ENCODE results near the gene GABPA.

GABPA gene

DNA sequence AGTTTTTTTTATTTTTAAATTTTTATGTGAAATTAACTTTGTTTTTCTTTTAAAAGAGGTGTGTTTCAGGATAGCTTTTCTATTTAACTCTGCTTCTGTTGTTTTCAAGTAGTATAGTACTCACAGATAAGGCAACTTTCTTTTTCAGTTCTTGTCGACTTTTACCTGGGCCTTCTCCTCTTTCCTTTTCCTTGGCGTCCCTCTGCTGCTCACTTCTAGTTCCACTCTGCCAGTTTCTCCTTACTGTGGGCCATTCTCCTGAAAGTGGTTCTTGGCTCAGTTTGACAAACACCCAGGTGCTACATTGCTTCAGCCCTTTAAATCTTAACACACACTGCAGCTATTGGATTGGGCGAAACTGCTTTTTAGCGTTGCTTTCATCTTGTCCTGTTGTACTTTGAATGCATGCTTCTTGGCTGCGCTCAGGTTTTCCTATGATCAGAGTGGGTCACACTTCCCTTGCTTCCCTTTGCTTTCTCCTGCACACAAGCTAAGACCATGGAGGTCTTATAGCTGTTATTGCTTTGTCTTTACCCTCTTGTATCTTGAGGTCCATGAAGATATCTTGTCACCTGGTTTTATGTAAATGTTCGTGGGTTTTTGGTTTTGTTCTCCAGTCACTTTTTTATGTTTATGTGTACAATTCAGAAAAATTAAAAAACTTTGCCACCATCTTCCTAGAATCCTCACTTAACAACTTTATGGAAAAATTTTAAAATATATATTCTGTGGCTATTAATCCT is 21.6 kb downstream of the GABPA start:
- Histone ChIP-seq H2BK5ac (ENCODE audit: low read length) (no peak overlapping the region), H3K9ac (ENCODE audit: low read depth, low read length, poor library complexity) (no peak overlapping the region), H3K79me1 (ENCODE audit: low read depth, low read length) (no peaks in the 10 kb centered on the region), H3K4me1 (ENCODE audit: control insufficient read depth in 2 of 2, insufficient read depth in 1 of 2, low read depth in 1 of 2, low read length in 2 of 2) (no peaks in the 10 kb centered on the region), H3K9me3 (replicated peaks in 1 of 2; ENCODE audit: control insufficient read depth in 2 of 2, insufficient read depth in 1 of 2, low read depth in 1 of 2, low read length in 2 of 2) (no peaks in the 10 kb centered on the region), H3K4me2 (ENCODE audit: insufficient read depth, low read length, poor library complexity, severe bottlenecking) (no peak overlapping the region), H2AFZ (ENCODE audit: low read length) (no peak overlapping the region), H3K36me3 (replicated peaks in 1 of 2; ENCODE audit: control insufficient read depth in 2 of 2, insufficient read depth in 2 of 2, low read length in 2 of 2) (peaks cover 10 to 92% of the 10 kb centered on the region in 2 donors), H2BK120ac (ENCODE audit: low read depth, low read length) (no peak overlapping the region), H3K18ac (ENCODE audit: low read length) (no peak overlapping the region), H3K27ac (replicated peaks; ENCODE audit: low read length) (no peak overlapping the region), H2AK5ac (ENCODE audit: low read depth, low read length) (no peak overlapping the region), H3K14ac (ENCODE audit: low read length) (no peak overlapping the region), H2BK15ac (ENCODE audit: low read length) (no peak overlapping the region), H2BK12ac (ENCODE audit: low read length) (no peak overlapping the region), H4K91ac (ENCODE audit: low read depth, low read length, poor library complexity) (no peak overlapping the region), H3K27me3 (ENCODE audit: control insufficient read depth in 3 of 3, insufficient read depth in 3 of 3, low read depth in 1 of 3, low read length in 3 of 3) (no peaks in the 10 kb centered on the region), H3K4me3 (ENCODE audit: low read length in 2 of 2) (no peak overlapping the region), H4K8ac (ENCODE audit: low read depth, low read length) (no peak overlapping the region), H3K23ac (ENCODE audit: low read depth, low read length, poor library complexity) (no peak overlapping the region), H3K4ac (ENCODE audit: low read length) (no peak overlapping the region)
- no CpG with 5 or more reads among the region's 6 CpGs for WGBS, 2 donors (ENCODE audit: extremely low coverage in 2 of 2, insufficient read length in 2 of 2, insufficient replicate concordance in 1 of 2)
- DNase-seq (ENCODE audit: low spot score), result no peak

DNA sequence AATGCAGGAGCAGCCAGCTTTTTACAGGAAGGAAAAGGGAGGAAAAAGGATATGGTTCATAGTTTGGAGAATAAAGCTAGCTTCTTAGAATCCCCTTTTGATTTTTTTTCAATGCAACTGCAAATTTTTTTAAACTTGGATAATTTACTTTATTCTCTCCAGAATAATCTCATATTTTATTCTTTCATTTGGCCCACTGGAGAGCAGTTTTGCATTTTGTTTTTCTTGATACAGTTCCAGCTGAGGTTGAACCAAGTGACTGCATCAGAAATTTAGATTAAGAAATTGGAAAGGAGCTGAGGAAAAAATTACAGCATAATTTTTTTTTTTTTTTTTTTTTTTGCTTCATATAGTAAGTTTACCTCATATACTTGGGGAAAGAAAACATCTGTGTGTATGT is 22.8 kb downstream of the GABPA start:
- Histone ChIP-seq H2BK15ac (ENCODE audit: low read length) (no peak overlapping the region), H3K27me3 (ENCODE audit: control insufficient read depth in 3 of 3, insufficient read depth in 3 of 3, low read depth in 1 of 3, low read length in 3 of 3) (no peaks in the 10 kb centered on the region), H3K9ac (ENCODE audit: low read depth, low read length, poor library complexity) (no peak overlapping the region), H3K4me3 (ENCODE audit: low read length in 2 of 2) (no peak overlapping the region), H3K23ac (ENCODE audit: low read depth, low read length, poor library complexity) (no peak overlapping the region), H2BK5ac (ENCODE audit: low read length) (no peak overlapping the region), H3K4ac (ENCODE audit: low read length) (no peak overlapping the region), H3K79me1 (ENCODE audit: low read depth, low read length) (no peaks in the 10 kb centered on the region), H2BK12ac (ENCODE audit: low read length) (no peak overlapping the region), H3K4me2 (ENCODE audit: insufficient read depth, low read length, poor library complexity, severe bottlenecking) (no peak overlapping the region), H3K4me1 (ENCODE audit: control insufficient read depth in 2 of 2, insufficient read depth in 1 of 2, low read depth in 1 of 2, low read length in 2 of 2) (no peaks in the 10 kb centered on the region), H2AK5ac (ENCODE audit: low read depth, low read length) (no peak overlapping the region), H3K9me3 (replicated peaks in 1 of 2; ENCODE audit: control insufficient read depth in 2 of 2, insufficient read depth in 1 of 2, low read depth in 1 of 2, low read length in 2 of 2) (no peaks in the 10 kb centered on the region), H4K8ac (ENCODE audit: low read depth, low read length) (no peak overlapping the region), H2BK120ac (ENCODE audit: low read depth, low read length) (no peak overlapping the region), H2AFZ (ENCODE audit: low read length) (no peak overlapping the region), H3K14ac (ENCODE audit: low read length) (no peak overlapping the region), H3K18ac (ENCODE audit: low read length) (no peak overlapping the region), H3K27ac (replicated peaks; ENCODE audit: low read length) (no peak overlapping the region), H3K36me3 (replicated peaks in 1 of 2; ENCODE audit: control insufficient read depth in 2 of 2, insufficient read depth in 2 of 2, low read length in 2 of 2) (peaks cover 10 to 94% of the 10 kb centered on the region in 2 donors), H4K91ac (ENCODE audit: low read depth, low read length, poor library complexity) (no peak overlapping the region)
- DNase-seq (ENCODE audit: low spot score), result no peak

DNA sequence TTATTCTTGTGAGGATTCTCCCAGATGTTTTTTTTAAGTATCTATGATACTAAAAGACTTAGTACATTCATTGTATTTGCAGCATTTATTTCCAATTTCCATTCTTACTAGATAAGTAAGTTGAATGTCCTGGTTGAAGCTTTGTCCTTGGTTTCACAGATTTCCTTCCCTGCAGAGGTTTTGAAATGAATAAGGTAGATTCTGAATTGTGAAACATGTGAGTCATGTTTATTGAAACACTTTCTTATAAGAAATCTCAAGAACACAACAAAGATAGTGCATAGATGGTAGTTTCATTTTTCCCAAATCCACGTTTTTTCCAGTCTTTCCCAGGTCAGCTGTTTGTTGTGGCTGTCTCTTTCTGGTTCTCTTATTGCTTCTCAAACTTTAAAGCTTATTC is 24.8 kb downstream of the GABPA start:
- no CpG with 5 or more reads among the region's 1 CpG for WGBS, 2 donors (ENCODE audit: extremely low coverage in 2 of 2, insufficient read length in 2 of 2, insufficient replicate concordance in 1 of 2)
- Histone ChIP-seq H3K14ac (ENCODE audit: low read length) (no peak overlapping the region), H2BK15ac (ENCODE audit: low read length) (no peak overlapping the region), H3K9ac (ENCODE audit: low read depth, low read length, poor library complexity) (no peak overlapping the region), H3K4ac (ENCODE audit: low read length) (no peak overlapping the region), H3K4me2 (ENCODE audit: insufficient read depth, low read length, poor library complexity, severe bottlenecking) (no peak overlapping the region), H3K27ac (replicated peaks; ENCODE audit: low read length) (no peak overlapping the region), H2BK12ac (ENCODE audit: low read length) (no peak overlapping the region), H3K79me1 (ENCODE audit: low read depth, low read length) (no peaks in the 10 kb centered on the region), H3K4me3 (ENCODE audit: low read length in 2 of 2) (no peak overlapping the region), H4K91ac (ENCODE audit: low read depth, low read length, poor library complexity) (no peak overlapping the region), H4K8ac (ENCODE audit: low read depth, low read length) (no peak overlapping the region), H3K18ac (ENCODE audit: low read length) (no peak overlapping the region), H2AFZ (ENCODE audit: low read length) (no peak overlapping the region), H3K23ac (ENCODE audit: low read depth, low read length, poor library complexity) (no peak overlapping the region), H3K36me3 (replicated peaks in 1 of 2; ENCODE audit: control insufficient read depth in 2 of 2, insufficient read depth in 2 of 2, low read length in 2 of 2) (peaks cover 12 to 95% of the 10 kb centered on the region in 2 donors), H2BK120ac (ENCODE audit: low read depth, low read length) (no peak overlapping the region), H3K27me3 (ENCODE audit: control insufficient read depth in 3 of 3, insufficient read depth in 3 of 3, low read depth in 1 of 3, low read length in 3 of 3) (no peaks in the 10 kb centered on the region), H3K4me1 (ENCODE audit: control insufficient read depth in 2 of 2, insufficient read depth in 1 of 2, low read depth in 1 of 2, low read length in 2 of 2) (no peaks in the 10 kb centered on the region), H3K9me3 (replicated peaks in 1 of 2; ENCODE audit: control insufficient read depth in 2 of 2, insufficient read depth in 1 of 2, low read depth in 1 of 2, low read length in 2 of 2) (no peaks in the 10 kb centered on the region), H2BK5ac (ENCODE audit: low read length) (no peak overlapping the region), H2AK5ac (ENCODE audit: low read depth, low read length) (no peak overlapping the region)
- no peak for DNase-seq (ENCODE audit: low spot score)

DNA sequence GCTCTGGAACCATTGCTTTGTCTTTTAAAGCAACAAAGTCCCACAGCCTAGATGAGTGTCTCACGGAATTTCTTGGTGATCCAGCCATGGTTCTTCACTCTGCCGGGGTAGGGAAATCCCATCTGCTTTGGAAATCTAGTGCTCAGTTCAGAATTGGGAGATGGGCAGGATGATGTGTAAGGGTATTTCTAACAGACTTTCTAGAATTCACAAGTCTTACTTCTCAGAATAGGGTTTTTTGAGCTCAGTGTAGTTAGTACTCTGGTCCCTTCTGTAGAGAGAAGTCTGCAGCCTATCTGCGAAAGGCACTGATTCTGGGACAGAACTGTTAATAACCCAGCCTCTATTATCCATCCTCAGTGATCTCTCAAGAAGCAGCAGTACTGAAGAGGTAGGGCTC is 25.3 kb downstream of the GABPA start:
- no peaks in the 10 kb centered on the region for H3K79me1 ChIP-seq (ENCODE audit: low read depth, low read length)
- H3K4ac ChIP-seq (ENCODE audit: low read length), result no peak overlapping the region
- no peak overlapping the region for H2BK5ac ChIP-seq (ENCODE audit: low read length)
- H4K91ac ChIP-seq (ENCODE audit: low read depth, low read length, poor library complexity), result no peak overlapping the region
- H3K27me3 ChIP-seq (ENCODE audit: control insufficient read depth in 3 of 3, insufficient read depth in 3 of 3, low read depth in 1 of 3, low read length in 3 of 3), result no peaks in the 10 kb centered on the region
- no peak overlapping the region for H3K14ac ChIP-seq (ENCODE audit: low read length)
- no peak overlapping the region for H3K4me3 ChIP-seq (ENCODE audit: low read length in 2 of 2)
- H2BK12ac ChIP-seq (ENCODE audit: low read length), result no peak overlapping the region
- no CpG with 5 or more reads among the region's 3 CpGs for WGBS, 2 donors (ENCODE audit: extremely low coverage in 2 of 2, insufficient read length in 2 of 2, insufficient replicate concordance in 1 of 2)
- H3K18ac ChIP-seq (ENCODE audit: low read length), result no peak overlapping the region
- no peak overlapping the region for H2AFZ ChIP-seq (ENCODE audit: low read length)
- no peak overlapping the region for H3K9ac ChIP-seq (ENCODE audit: low read depth, low read length, poor library complexity)
- H3K4me2 ChIP-seq (ENCODE audit: insufficient read depth, low read length, poor library complexity, severe bottlenecking), result no peak overlapping the region
- H2BK120ac ChIP-seq (ENCODE audit: low read depth, low read length), result no peak overlapping the region
- no peaks in the 10 kb centered on the region for H3K4me1 ChIP-seq (ENCODE audit: control insufficient read depth in 2 of 2, insufficient read depth in 1 of 2, low read depth in 1 of 2, low read length in 2 of 2)
- H3K27ac ChIP-seq (replicated peaks; ENCODE audit: low read length), result no peak overlapping the region
- peaks cover 12 to 96% of the 10 kb centered on the region in 2 donors for H3K36me3 ChIP-seq (replicated peaks in 1 of 2; ENCODE audit: control insufficient read depth in 2 of 2, insufficient read depth in 2 of 2, low read length in 2 of 2)
- H3K23ac ChIP-seq (ENCODE audit: low read depth, low read length, poor library complexity), result no peak overlapping the region
- H2AK5ac ChIP-seq (ENCODE audit: low read depth, low read length), result no peak overlapping the region
- H2BK15ac ChIP-seq (ENCODE audit: low read length), result no peak overlapping the region
- no peak for DNase-seq (ENCODE audit: low spot score)
- H4K8ac ChIP-seq (ENCODE audit: low read depth, low read length), result no peak overlapping the region
- no peaks in the 10 kb centered on the region for H3K9me3 ChIP-seq (replicated peaks in 1 of 2; ENCODE audit: control insufficient read depth in 2 of 2, insufficient read depth in 1 of 2, low read depth in 1 of 2, low read length in 2 of 2)

Data from neuronal stem cell (in vitro differentiated cells).